ENCODE results near the gene ADM5.

The ADM5 gene

GRCh38 chr19:49666120-49666444 is 23.3 kb upstream of the ADM5 start:
- no peak for DNase-seq
- no peaks in the 10 kb centered on the region for H3K27me3 Mint-ChIP-seq
- H3K4me3 Mint-ChIP-seq, result peak overlapping the region; percentile 99
- peaks cover 41% of the 10 kb centered on the region for H3K4me1 Mint-ChIP-seq (ENCODE audit: low read depth)
- peaks cover 74% of the 10 kb centered on the region for H3K36me3 Mint-ChIP-seq (ENCODE audit: low read depth)
- peak overlapping the region; percentile 99 for H3K27ac Mint-ChIP-seq
- H3K9me3 Mint-ChIP-seq, result no peaks in the 10 kb centered on the region

DNA sequence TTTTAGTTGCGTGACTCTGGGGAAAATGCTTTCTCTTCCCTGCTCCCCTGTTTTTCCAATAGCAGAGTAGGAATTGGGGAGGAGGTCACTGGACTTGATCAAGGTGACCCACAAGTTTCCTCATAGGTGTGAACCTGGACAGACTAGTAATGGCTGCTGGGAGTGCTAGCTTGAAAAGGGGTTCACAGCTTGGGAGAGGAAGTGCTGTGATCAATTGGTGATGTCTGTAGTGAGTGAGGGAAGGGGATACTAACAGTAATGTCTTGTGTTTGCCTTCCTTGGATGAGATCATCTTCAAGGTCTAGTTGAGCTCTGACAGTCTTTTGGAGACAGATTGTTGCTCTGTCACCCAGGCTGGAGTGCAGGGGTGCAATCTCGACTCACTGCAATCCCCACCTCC is 21.9 kb upstream of the ADM5 start:
- peak overlapping the region; percentile 99 for H3K4me3 Mint-ChIP-seq
- no peaks in the 10 kb centered on the region for H3K9me3 Mint-ChIP-seq
- DNase-seq, result no peak
- peaks cover 69% of the 10 kb centered on the region for H3K36me3 Mint-ChIP-seq (ENCODE audit: low read depth)
- H3K27ac Mint-ChIP-seq, result peak overlapping the region; percentile 99
- peaks cover 45% of the 10 kb centered on the region for H3K4me1 Mint-ChIP-seq (ENCODE audit: low read depth)
- H3K27me3 Mint-ChIP-seq, result no peaks in the 10 kb centered on the region

DNA sequence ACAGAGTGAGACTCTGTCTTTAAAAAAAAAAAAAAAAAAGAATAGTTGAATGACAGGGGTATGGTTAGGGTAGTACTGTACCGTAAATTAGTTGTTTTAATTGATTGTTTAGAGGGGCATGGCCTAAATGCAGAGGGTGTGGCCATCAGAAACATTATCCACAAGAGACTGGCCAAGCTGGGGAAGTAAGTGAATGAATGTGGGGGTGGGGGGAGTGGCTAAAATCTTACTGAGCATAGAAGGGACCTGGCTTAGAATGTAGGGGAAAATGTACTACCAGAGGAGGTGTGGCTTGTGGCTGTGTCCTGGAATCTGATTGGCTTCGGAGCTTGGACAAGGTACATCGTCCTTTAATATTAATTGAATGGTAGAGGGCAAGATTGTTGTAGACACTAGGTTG is 19.9 kb upstream of the ADM5 start:
- no peaks in the 10 kb centered on the region for H3K27me3 Mint-ChIP-seq
- no peak for DNase-seq
- H3K9me3 Mint-ChIP-seq, result no peaks in the 10 kb centered on the region
- peaks cover 24% of the 10 kb centered on the region for H3K4me1 Mint-ChIP-seq (ENCODE audit: low read depth)
- no peak overlapping the region for H3K27ac Mint-ChIP-seq
- no peak overlapping the region for H3K4me3 Mint-ChIP-seq
- peaks cover 56% of the 10 kb centered on the region for H3K36me3 Mint-ChIP-seq (ENCODE audit: low read depth)

DNA sequence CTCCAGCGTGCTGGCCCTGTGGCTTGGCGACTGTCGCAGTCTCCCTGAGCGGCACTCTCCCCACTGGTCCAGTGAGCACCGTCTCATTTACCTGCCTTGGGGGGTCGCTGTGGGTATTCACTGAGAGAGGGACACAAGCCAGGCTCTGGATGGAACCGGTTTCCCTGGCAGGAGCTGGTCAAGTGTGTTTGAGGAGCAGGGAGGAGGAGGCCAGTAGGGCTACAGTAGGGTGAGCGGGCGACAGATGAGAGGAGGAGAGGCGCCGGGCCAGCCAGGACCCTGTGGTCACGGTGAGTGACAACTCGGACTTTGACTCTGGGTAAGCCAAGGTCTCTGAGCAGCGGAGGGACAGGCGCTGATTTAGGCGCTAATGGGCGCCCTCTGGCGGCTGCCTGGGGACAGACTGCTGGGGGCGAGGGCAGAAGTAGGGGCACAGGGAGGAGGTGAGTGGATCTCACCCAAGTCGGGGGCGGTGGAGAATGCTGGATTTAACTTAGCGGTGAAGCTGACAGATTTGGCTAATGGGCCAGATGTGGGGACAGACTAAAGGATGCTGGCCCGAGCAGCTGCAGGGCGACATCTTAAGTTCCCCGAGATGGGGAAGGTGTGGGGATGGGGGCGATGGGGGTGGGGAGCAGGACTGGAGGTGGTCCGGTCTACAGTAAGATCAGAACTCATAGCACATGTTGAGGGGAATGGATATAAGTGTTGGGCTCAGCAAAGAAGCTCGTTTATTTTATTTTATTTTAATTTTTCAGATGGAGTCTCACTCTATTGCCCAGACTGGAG is 17.1 kb upstream of the ADM5 start:
- DNase-seq, result peak; percentile 85
- H3K27ac Mint-ChIP-seq, result no peak overlapping the region
- H3K4me3 Mint-ChIP-seq, result no peak overlapping the region
- peaks cover 18% of the 10 kb centered on the region for H3K4me1 Mint-ChIP-seq (ENCODE audit: low read depth)
- no peaks in the 10 kb centered on the region for H3K9me3 Mint-ChIP-seq
- peaks cover 46% of the 10 kb centered on the region for H3K36me3 Mint-ChIP-seq (ENCODE audit: low read depth)
- no peaks in the 10 kb centered on the region for H3K27me3 Mint-ChIP-seq

DNA sequence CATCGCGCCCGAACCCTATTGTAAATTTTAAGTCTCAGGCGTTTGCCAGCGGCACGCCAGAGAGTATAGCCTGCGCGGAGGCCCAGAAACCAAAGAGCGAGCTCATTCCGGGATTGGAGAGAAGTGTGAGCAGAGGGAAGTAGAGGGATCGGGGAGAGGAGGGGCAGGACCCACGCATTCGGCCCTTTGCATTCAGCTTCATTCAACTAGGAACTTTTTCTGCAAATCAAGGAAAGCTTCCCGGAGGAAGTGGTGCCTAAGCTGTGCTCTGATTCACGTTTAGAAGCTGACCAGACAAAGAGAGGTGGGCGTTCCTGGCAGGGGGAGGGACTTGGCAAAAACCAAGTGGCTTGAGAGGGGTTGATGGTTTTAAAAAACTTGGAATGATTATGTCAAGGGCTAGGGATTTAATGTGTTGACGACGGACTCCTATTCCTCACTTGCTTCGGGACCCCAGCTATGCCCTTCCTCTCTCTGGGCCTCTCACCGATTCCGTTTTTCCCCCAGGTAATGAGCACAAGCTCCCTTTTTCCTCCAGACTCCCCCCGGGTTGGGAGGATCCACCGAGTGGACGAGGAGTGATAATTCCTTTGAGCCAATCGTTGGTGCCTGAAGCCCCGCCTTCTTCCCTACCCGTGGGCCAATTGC is 13.1 kb upstream of the ADM5 start:
- Mint-ChIP-seq H3K27ac (peak overlapping the region; percentile 99), H3K36me3 (ENCODE audit: low read depth) (peaks cover 52% of the 10 kb centered on the region), H3K4me3 (peak overlapping the region; percentile 99), H3K27me3 (no peaks in the 10 kb centered on the region), H3K4me1 (ENCODE audit: low read depth) (peaks cover 39% of the 10 kb centered on the region), H3K9me3 (no peaks in the 10 kb centered on the region)
- DNase-seq, result no peak

GRCh38 chr19:49676784-49677230 is 12.6 kb upstream of the ADM5 start:
- H3K4me3 Mint-ChIP-seq, result peak overlapping the region; percentile 99
- H3K36me3 Mint-ChIP-seq (ENCODE audit: low read depth), result peaks cover 54% of the 10 kb centered on the region
- peak; percentile 98 for DNase-seq
- no peaks in the 10 kb centered on the region for H3K9me3 Mint-ChIP-seq
- peaks cover 40% of the 10 kb centered on the region for H3K4me1 Mint-ChIP-seq (ENCODE audit: low read depth)
- H3K27me3 Mint-ChIP-seq, result no peaks in the 10 kb centered on the region
- peak overlapping the region; percentile 99 for H3K27ac Mint-ChIP-seq

GRCh38 chr19:49677231-49677900 is 12.0 kb upstream of the ADM5 start, which contains the start of gene PRMT1:
TSS of gene PRMT1 (plus strand) at chr19:49677271. CDS start at chr19:49677281, 10 bp downstream.
- no peaks in the 10 kb centered on the region for H3K27me3 Mint-ChIP-seq
- no peak for DNase-seq

DNA sequence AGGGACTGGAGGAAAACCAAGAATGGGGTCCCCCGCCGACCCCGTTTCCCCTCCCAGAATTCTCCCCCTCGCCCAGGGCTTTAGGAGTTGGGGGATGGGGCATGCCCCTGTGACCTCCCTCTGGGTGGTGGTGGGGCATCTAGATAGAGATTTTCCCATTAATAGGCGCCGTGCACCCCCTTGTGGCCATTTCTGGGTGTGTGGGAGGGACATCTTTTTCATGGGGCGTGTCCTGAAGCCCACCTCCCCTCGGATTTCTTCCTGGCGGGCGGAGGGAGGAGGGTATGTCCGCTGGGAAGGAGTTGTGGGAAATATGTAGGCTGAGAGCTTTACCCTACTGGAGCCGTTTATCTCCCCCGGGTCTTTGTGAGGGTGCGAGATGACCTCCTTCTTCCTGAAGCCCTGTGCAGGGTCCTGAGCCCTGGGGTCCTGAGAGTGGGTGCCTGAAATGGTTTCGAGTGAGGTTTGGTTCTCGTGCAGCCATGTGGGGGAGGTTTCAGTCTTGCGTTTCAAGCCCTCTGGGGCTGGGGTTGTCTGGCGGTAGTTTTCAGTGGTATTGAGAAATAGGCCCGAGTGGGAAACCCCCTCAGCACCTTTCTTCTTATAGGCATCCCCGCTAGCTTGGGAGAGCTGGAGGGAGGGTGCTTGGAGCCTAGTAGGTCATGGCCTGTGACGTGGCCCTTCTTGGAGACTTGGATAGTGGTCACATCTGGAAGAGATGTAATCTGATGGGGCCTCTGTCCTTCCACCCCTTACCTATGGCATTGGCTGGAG is 11.3 kb upstream of the ADM5 start:
- H3K4me1 Mint-ChIP-seq (ENCODE audit: low read depth), result peaks cover 41% of the 10 kb centered on the region
- DNase-seq, result peak; percentile 87
- H3K9me3 Mint-ChIP-seq, result no peaks in the 10 kb centered on the region
- peak overlapping the region; percentile 99 for H3K4me3 Mint-ChIP-seq
- H3K27me3 Mint-ChIP-seq, result no peaks in the 10 kb centered on the region
- H3K36me3 Mint-ChIP-seq (ENCODE audit: low read depth), result peaks cover 59% of the 10 kb centered on the region
- peak overlapping the region; percentile 97 for H3K27ac Mint-ChIP-seq

More at GRCh38 chr19:49677231-49677900, 12.0 kb upstream of the ADM5 start, which contains the start of gene PRMT1:
- Mint-ChIP-seq H3K4me1 (ENCODE audit: low read depth) (peaks cover 40% of the 10 kb centered on the region), H3K36me3 (ENCODE audit: low read depth) (peaks cover 54% of the 10 kb centered on the region), H3K27ac (peak within 1 kb of the TSS; percentile 99), H3K9me3 (no peaks in the 10 kb centered on the region), H3K4me3 (peak within 1 kb of the TSS; percentile 99)

- Mint-ChIP-seq H3K4me3 (peak overlapping the region; percentile 99), H3K27me3 (no peaks in the 10 kb centered on the region), H3K36me3 (ENCODE audit: low read depth) (peaks cover 64% of the 10 kb centered on the region), H3K9me3 (no peaks in the 10 kb centered on the region), H3K4me1 (ENCODE audit: low read depth) (peaks cover 46% of the 10 kb centered on the region), H3K27ac (peak overlapping the region; percentile 97)
- no peak for DNase-seq
Measured at GRCh38 chr19:49678985-49679770, 10.2 kb upstream of the ADM5 start.

DNA sequence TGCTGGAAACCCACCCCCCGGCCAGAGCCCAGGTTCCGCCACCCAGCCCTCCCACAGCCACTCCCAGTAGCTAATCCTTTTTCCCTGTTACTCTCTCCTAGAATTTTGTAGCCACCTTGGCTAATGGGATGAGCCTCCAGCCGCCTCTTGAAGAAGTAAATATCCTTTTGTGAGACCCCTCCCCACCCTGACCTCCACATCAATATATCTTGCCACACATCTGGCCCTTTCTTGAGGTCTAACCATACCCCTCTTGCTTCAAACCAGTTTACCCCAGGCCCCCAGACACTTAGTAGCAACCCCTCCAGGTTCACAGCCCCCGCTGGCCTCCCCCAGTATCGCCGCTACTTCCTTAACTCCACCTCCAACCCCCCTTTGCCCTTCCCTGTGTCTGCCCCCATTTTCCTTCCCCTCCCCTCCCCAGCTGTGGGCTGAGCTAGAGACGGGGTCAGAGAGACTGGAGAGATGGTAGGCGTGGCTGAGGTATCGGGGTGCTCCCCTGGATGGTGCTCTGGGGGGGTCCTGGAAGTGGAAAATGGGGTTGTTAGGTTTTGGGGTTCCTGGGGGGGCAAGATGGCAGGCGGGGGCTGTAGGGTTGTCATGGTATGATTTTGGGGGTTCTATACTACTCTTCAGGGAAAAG is 9.5 kb upstream of the ADM5 start:
- Mint-ChIP-seq H3K27ac (peak overlapping the region; percentile 97), H3K36me3 (ENCODE audit: low read depth) (peaks cover 70% of the 10 kb centered on the region), H3K4me3 (peak overlapping the region; percentile 99), H3K9me3 (no peaks in the 10 kb centered on the region), H3K4me1 (ENCODE audit: low read depth) (peaks cover 46% of the 10 kb centered on the region), H3K27me3 (no peaks in the 10 kb centered on the region)
- no peak for DNase-seq

GRCh38 chr19:49680421-49681351 is 8.7 kb upstream of the ADM5 start:
- H3K4me1 Mint-ChIP-seq (ENCODE audit: low read depth), result peaks cover 49% of the 10 kb centered on the region
- H3K36me3 Mint-ChIP-seq (ENCODE audit: low read depth), result peaks cover 78% of the 10 kb centered on the region
- peak overlapping the region; percentile 97 for H3K27ac Mint-ChIP-seq
- peak overlapping the region; percentile 99 for H3K4me3 Mint-ChIP-seq
- H3K27me3 Mint-ChIP-seq, result no peaks in the 10 kb centered on the region
- DNase-seq, result peak; percentile 98
- H3K9me3 Mint-ChIP-seq, result no peaks in the 10 kb centered on the region

- Mint-ChIP-seq H3K9me3 (no peaks in the 10 kb centered on the region), H3K27ac (peak overlapping the region; percentile 50), H3K4me3 (no peak overlapping the region), H3K36me3 (ENCODE audit: low read depth) (peaks cover 82% of the 10 kb centered on the region), H3K4me1 (ENCODE audit: low read depth) (peaks cover 43% of the 10 kb centered on the region), H3K27me3 (no peaks in the 10 kb centered on the region)
- no peak for DNase-seq
Measured at GRCh38 chr19:49681830-49682229, 7.6 kb upstream of the ADM5 start.
